HG02870 (cell line): ENCODE results near the gene WRAP73.
"Not testable (repeated sequence)": the region's sequence is repeated elsewhere in the genome, so short reads cannot be mapped to it uniquely, and the experiment has no call there.

Experiments
- ATAC-seq: cut with Tn5 transposase; IDR thresholded peaks from one replicate; pipeline ENCODE4 v1.9.1; 2021; ENCODE audit warnings: mild to moderate bottlenecking, moderate library complexity; ENCODE audit not compliant: unreplicated experiment

The WRAP73 gene

DNA sequence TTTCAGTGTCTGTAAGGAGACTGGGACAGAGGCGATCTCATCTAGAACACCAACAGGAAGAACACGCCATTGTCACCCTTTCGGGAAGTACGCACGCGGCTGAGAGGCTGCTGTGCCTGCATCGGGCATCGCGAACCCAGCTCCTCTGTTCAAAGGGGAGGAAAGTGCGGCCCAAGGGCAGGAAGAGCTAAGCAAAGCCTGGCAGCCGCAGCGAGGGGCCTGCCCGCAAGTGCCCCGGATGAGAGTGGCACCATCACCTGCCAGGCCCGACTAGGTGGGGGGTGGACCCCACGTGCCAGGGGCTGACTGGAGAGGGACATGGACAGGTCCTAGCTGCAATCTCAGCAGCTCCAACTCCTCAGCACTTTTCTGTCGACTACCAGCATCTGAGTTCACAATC is 17.6 kb downstream of the WRAP73 start:
- ATAC-seq = no peak

DNA sequence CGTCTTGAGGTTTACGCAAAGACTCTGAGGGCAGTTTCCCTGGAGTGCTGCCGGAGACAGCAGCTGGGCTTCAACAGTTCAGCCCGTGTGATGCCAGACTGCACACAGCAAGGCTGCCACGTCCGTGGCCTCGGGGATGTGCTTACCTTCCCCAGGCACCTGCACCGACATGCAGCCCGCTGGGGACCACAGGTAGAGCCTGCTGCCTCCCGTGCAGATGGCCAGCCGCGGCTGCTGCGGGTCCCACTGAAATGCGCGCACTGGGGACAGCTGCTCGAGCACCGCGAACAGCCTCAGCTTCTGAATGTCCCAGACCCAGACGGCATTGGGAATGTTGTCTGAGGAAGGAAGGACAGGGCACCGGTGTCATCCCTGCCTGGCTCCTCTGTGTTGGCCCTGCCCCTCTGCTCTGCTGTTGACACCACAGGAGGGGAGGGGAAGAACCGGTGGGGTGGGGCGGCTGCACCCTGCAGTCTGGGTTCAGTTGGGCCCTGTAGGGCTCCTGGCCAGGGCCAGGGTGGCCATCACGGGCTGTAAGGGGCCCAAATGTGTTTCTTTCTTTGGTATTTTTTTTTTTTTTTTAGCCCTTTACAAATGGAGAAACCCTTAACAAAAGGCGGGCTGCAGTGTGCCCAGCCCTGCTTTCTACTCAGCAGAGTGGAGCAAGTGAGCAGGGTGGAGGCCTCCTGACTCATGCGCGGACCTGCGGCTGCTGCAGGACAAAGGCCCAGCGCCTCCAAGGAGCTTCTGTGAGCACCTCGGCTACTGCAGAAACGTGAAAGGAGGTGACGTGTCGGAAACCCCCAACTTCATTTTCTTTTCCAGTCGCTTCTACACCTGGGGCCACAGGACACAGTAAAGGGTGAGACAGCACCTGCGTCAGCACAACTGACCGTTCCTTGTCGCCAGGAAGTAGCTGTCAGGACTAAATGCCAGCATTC is 18.3 kb downstream of the WRAP73 start:
- ATAC-seq = no peak

DNA sequence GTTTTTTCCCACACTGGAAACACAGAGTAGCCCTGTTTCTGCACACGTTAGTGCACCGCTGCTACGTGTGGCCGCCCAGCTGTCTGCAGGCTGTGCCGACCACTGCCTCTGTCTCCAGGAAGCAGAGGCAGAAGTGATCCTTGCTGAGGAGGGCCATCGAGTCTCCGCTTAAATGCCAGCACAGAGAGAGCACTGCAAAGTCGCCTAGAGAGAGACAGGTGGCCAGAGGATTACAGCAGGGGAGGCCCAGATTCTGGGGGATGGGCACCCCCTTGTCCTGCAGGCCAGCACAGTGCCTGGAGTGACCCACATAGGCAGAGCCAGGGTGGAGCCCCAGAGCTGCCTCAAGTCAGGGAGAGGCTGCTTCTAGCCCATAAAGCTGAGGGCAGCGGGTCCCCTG is 19.0 kb downstream of the WRAP73 start:
- ATAC-seq = no peak

GRCh38 chr1:3630161-3630611 is 19.7 kb downstream of the WRAP73 start:
- no peak for ATAC-seq

DNA sequence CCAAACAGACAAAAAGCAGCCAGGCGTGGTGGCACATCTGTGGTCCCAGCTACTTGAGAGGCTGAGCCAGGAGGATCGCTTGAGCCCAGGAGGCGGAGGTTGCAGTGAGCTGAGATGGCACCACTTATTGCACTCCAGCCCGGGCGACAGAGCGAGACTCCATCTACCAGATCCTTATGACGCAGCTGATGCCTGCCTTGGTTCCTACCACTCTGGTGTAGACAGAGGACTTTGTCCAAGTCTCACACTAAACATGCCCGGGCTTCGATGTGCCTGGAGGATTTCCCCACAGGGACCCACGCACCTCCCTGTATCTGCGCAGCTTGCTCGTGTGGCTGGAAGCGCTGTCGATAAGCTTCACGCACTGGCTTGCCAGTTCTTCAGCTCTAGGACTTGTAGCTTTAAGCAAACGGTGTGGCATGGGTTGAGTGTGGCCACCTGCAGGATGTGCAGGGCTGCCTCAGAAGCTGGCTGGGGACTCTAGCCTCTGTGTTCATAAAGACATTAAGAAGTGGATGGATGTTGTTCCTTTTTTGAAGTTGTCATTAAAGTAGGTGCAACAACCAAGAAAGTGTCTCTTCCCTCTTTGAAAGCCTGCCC is 20.2 kb downstream of the WRAP73 start:
- ATAC-seq = no peak

- no peak for ATAC-seq
Measured at GRCh38 chr1:3628445-3628844, 21.5 kb downstream of the WRAP73 start.

DNA sequence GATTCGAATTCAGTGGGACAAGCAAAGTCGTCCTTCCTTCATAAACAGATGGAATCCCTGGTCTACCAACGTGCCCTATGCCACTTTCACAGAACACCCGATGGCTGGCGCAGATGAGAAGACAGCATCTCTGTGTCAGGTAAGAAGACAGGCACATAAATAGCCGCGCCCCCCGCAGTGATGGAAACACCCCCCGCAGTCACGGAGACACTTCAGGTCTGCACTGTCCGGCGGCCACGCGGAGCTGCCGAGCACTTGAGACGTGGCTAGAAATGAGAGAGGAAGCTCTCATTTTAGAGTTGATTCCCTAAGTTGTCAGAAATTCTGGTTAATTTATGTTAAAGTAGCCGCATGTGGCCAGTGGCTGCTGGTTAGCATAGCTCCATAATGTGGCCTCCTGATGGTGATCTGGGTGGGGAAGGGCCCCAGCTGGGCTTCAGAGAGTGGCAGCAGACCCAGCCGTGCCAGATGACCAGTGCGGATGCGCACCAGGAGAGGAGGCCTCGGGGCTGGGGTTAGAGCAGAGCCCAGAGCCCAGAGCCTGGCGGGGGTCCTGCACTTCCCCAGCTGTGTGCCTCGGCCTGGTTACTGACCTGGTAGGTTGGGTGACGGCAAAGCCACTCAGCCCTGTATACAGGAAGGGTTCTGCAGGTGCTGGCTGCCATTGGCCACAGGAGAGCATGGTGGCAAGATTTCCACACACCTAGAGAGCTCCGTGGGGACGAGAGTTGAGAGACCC is 22.2 kb downstream of the WRAP73 start:
- no peak for ATAC-seq

- ATAC-seq = no peak
Measured at GRCh38 chr1:3626025-3626424, 23.9 kb downstream of the WRAP73 start.

- peak; percentile 5 for ATAC-seq
Measured at GRCh38 chr1:3625151-3625907, 24.6 kb downstream of the WRAP73 start.

GRCh38 chr1:3624200-3625136 is 25.4 kb downstream of the WRAP73 start, which contains the start of gene TPRG1L:
TPRG1L (plus strand) TSS chr1:3625015; CDS start chr1:3625073, 58 bp downstream.
- ATAC-seq = peak; percentile 94

DNA sequence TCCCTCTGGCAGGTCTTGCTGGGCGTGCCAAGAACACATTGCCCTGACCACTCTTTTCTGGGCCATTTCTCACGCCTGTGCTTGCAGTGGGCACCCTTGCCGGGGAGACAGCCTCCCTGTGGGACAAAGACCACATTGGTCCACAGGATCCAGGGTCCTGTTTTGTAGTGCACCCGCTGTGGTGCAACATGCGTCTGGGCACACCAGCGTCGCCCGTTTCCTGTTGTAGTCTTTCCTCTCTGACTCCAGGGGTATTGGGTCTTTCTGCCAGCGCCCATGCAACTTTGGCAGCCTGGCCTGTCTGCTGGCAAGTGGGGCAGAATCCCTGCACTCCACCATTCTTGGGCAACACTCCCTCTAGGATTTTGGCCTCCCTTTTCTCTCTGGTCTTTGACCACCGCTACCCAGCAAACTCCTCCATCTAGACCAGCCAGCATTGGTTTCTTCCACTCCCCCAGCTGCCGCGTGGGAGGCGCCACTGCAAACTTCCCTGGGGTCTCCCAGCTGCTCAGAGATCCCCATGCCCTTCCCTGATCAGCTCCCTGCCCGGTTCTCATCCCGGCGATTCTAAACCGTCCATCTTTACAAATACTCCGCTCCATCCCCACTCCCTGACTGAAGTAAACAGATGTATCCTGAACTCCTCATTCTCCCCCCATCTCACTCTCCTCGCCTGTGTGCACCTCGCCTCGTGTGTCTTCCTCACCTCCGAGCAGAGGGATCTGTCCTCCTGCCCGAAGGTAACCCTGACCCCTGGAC is 26.3 kb downstream of the WRAP73 start:
- ATAC-seq = no peak

GRCh38 chr1:3622102-3622501 is 27.8 kb downstream of the WRAP73 start:
- ATAC-seq = not testable (repeated sequence)

DNA sequence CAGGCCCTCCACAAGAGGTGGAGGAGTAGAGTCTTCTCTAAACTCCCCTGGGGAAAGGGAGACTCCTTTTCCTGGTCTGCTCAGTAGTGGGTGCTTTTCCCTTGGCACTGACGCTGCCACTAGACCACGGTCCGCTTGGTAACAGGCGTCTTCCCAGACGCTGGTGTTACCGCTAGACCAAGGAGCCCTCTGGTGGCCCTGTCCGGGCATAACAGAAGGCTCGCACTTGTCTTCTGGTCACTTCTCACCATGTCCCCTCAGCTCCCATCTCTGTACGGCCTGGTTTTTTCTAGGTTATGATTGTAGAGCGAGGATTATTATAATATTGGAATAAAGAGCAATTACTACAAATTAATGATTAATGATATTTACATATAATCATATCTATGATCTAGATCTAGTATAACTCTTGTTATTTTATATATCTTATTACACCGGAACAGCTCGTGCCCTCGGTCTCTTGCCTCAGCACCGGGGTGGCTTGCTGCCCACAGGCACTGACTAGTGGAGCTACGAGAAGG is 28.7 kb downstream of the WRAP73 start:
- not testable (repeated sequence) for ATAC-seq

DNA sequence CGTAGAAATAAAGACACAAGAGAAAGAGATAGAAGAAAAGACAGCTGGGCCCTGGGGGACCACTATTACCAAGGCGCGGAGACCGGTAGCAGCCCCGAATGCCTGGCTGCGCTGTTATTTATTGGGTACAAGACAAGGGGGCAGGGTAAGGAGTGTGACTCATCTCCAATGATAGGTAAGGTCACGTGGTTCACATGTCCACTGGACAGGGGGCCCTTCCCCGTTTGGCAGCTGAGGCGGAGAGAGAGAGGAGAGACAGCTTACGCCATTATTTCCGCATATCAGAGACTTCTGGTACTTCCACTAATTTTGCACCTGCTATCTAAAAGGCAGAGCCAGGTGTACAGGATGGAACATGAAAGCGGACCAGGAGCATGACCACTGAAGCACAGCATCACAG is 29.2 kb downstream of the WRAP73 start:
- ATAC-seq = no peak

DNA sequence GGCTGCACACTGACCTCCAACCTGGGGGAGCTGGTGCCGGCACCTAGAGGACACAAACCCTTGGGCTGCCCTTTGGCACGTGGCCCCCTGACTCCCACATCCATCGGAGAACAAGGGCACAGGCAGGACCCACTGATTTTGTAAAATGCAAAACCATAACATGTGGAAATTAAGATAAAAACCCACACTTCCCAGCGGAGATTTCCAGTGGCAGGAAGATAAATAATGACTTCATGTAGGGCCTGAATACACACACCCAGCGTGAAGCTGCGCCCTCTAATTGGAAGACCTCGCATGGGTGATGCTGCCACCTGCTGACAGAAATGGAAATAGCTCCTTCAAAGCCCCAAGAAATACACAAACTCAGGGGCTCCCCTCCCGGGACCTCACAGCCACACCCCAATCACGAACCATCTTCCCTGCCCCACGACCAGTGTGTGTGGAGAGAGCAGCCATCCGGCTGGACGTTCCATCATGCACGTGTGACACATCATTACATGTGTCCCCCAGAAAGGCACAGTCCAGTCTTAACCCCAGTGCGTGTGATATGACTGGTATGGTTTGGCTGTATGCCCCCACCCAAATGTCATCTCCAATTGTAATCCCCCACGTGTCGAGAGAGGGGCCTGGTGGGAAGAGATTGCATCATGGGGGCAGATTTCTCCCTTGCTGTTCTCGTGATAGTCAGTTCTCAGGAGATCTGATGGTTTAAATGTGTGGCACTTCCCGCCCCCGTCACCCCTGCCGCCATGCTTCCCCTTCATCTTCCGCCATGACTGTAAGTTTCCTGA is 30.8 kb downstream of the WRAP73 start:
- no peak for ATAC-seq

GRCh38 chr1:3618531-3618880 is 31.4 kb downstream of the WRAP73 start:
- ATAC-seq = no peak

- no peak for ATAC-seq
Measured at GRCh38 chr1:3617806-3618345, 32.0 kb downstream of the WRAP73 start.

GRCh38 chr1:3616861-3617260 is 33.0 kb downstream of the WRAP73 start:
- no peak for ATAC-seq
